Vagina (tissue), 2 donors: ENCODE results near the gene FBXO7.

ENCODE experiments used
- POLR2AphosphoS5 ChIP-seq, 2 donors: sonication (generic); formaldehyde crosslinking; IDR thresholded peaks; one replicate each; pipeline ENCODE4 v1.9.0; 2017; ENCODE audit warnings: antibody characterized with exemption in 2 of 2, mild to moderate bottlenecking in 2 of 2, low read depth in 1 of 2; ENCODE audit not compliant: insufficient read depth in 1 of 2
- TF ChIP-seq, protein P1 (sequence below), 3 experiments: fragments of 450-650 bp in 2 of 3; fragments of 200-600 bp in 1 of 3; sonication (generic) in 1 of 3; IDR thresholded peaks; one replicate each; pipeline ENCODE4 v1.5.1; 2017 to 2019; ENCODE audit warnings: antibody characterized with exemption in 3 of 3, mild to moderate bottlenecking in 2 of 3, moderate library complexity in 2 of 3

DNA sequence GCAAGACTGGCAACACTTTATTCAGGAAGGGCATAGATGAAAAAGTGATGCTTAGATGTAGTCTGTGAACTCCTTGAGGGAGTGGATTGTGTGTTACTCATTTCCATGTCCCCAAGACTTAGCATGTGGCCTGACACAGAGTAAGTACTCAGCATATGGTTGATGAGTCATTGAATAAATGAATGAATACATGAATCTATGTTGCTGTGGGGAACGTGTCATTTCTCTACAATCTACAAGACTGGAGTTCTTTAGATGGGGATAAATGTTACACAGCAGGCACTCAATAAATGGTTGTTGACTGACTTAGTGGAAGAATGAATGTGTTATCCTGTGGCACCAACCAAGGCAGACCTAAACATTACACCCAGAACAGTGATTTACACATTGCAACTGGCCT is 28.3 kb upstream of the FBXO7 start:
- TF ChIP-seq, protein P1, sequence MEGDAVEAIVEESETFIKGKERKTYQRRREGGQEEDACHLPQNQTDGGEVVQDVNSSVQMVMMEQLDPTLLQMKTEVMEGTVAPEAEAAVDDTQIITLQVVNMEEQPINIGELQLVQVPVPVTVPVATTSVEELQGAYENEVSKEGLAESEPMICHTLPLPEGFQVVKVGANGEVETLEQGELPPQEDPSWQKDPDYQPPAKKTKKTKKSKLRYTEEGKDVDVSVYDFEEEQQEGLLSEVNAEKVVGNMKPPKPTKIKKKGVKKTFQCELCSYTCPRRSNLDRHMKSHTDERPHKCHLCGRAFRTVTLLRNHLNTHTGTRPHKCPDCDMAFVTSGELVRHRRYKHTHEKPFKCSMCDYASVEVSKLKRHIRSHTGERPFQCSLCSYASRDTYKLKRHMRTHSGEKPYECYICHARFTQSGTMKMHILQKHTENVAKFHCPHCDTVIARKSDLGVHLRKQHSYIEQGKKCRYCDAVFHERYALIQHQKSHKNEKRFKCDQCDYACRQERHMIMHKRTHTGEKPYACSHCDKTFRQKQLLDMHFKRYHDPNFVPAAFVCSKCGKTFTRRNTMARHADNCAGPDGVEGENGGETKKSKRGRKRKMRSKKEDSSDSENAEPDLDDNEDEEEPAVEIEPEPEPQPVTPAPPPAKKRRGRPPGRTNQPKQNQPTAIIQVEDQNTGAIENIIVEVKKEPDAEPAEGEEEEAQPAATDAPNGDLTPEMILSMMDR (IDR thresholded peaks at IDR 0.05), result no peak
- TF ChIP-seq POLR2AphosphoS5 (IDR thresholded peaks at IDR 0.05; ENCODE audit: insufficient read depth in 1 of 2, low read depth in 1 of 2), result no peak
